Breast epithelium (tissue), 3 donors: Measurements from ENCODE around the gene PADI2.

Experiments used
- CTCF ChIP-seq, 3 donors: fragments of 450-650 bp; IDR thresholded peaks; one replicate each; pipeline ENCODE4 v1.5.1; 2016 to 2017; ENCODE audit warnings: antibody characterized with exemption in 3 of 3, mild to moderate bottlenecking in 3 of 3, moderate library complexity in 3 of 3
- POLR2A ChIP-seq: fragments of 450-650 bp; IDR thresholded peaks from one replicate; pipeline ENCODE4 v1.6.1; 2016; ENCODE audit warnings: antibody characterized with exemption, mild to moderate bottlenecking, moderate library complexity
- POLR2AphosphoS5 ChIP-seq, 3 donors: sonication (generic); formaldehyde crosslinking; IDR thresholded peaks; one replicate each; pipeline ENCODE4 v1.6.1; 2017; ENCODE audit warnings: antibody characterized with exemption in 3 of 3

GRCh38 chr1:17161926-17162800 is 42.9 kb upstream of the PADI2 start:
- TF ChIP-seq CTCF (IDR thresholded peaks at IDR 0.05): no peak
- TF ChIP-seq POLR2AphosphoS5 (IDR thresholded peaks at IDR 0.05): no peak
- no peak for TF ChIP-seq POLR2A
